H1 (cell line): Measurements from ENCODE around the gene OSCP1. TPM values are rescaled to one million over a fixed set of nuclear protein-coding genes. Genes with fewer than 3 reads are reported as not detected.

Experiments
- CTCF ChIA-PET: fragments of 300-600 bp; sonication (Branson Sonifier 250); formaldehyde crosslinking; loops from one replicate; lab custom pipeline; 2021; ENCODE audit not compliant: partially characterized antibody; lab: Charles Lee
- POLR2A ChIA-PET: fragments of 300-600 bp; sonication (Branson Sonifier 250); formaldehyde crosslinking; loops from one replicate; lab custom pipeline; 2021; ENCODE audit warnings: inconsistent platforms; ENCODE audit not compliant: partially characterized antibody; lab: Charles Lee
- DNase-seq, 2 experiments: peaks; one replicate each; pipeline versions ENCODE4 v3.0.0 to v3.0.0-alpha.2; 2010 to 2022; ENCODE audit warnings: low spot score in 2 of 2, low read depth in 1 of 2, mixed read lengths in 1 of 2
- FAIRE-seq: peaks from 2 replicates; lab custom pipeline; 2011; peaks lifted over from hg19 to GRCh38; lab: Jason Lieb, UNC
- H2AFZ ChIP-seq: 2 replicates; pipeline ENCODE4 v1.8.1; 2012; ENCODE audit warnings: low read length, inconsistent platforms
- H2AK5ac ChIP-seq: 2 replicates; pipeline ENCODE4 v1.6.1; 2013; ENCODE audit warnings: low read depth, low read length
- H2BK120ac ChIP-seq: replicated peaks from 2 replicates; pipeline ENCODE3; 2013; ENCODE audit warnings: low read depth, low read length, inconsistent platforms
- H2BK12ac ChIP-seq: 2 replicates; pipeline ENCODE4 v1.6.1; 2013; ENCODE audit warnings: low read depth, low read length
- H2BK15ac ChIP-seq: 2 replicates; pipeline ENCODE4 v1.6.1; 2013; ENCODE audit warnings: low read length
- H2BK20ac ChIP-seq: 2 replicates; pipeline ENCODE4 v1.6.1; 2013; ENCODE audit warnings: low read length
- H2BK5ac ChIP-seq: 2 replicates; pipeline ENCODE4 v1.6.1; 2013; ENCODE audit warnings: low read depth, low read length
- H3K14ac ChIP-seq: 2 replicates; pipeline ENCODE4 v1.6.1; 2013; ENCODE audit warnings: inconsistent platforms; ENCODE audit not compliant: insufficient read length
- H3K18ac ChIP-seq: 2 replicates; pipeline ENCODE4 v1.6.1; 2013; ENCODE audit warnings: low read length; ENCODE audit errors: extremely low read depth
- H3K23ac ChIP-seq: 2 replicates; pipeline ENCODE4 v1.6.1; 2013; ENCODE audit warnings: inconsistent platforms; ENCODE audit not compliant: insufficient read length
- H3K23me2 ChIP-seq: 2 replicates; pipeline ENCODE4 v1.6.1; 2013; ENCODE audit warnings: low read depth, low read length
- H3K27ac ChIP-seq: 2 replicates; pipeline ENCODE4 v1.6.1; 2011; ENCODE audit warnings: low read depth, low read length, inconsistent platforms
- H3K27me3 ChIP-seq, 4 experiments: replicated peaks in 1 of 4; 1 replicate in 1 of 4; 2 replicates in 3 of 4; pipeline versions ENCODE4 v1.6.1 to v1.8.1; 2011 to 2013; ENCODE audit warnings: low read length in 3 of 4, mild to moderate bottlenecking in 3 of 4, inconsistent platforms in 2 of 4, mixed read lengths in 2 of 4, moderate library complexity in 1 of 4; ENCODE audit not compliant: control insufficient read depth in 3 of 4, insufficient read depth in 3 of 4; ENCODE audit errors: extremely low read depth in 1 of 4
- H3K36me3 ChIP-seq, 4 experiments: 2 replicates each; pipeline versions ENCODE4 v1.6.1 to v1.8.1; 2011 to 2013; ENCODE audit warnings: mild to moderate bottlenecking in 4 of 4, low read length in 3 of 4, moderate library complexity in 2 of 4, control low read depth in 1 of 4, inconsistent platforms in 1 of 4; ENCODE audit not compliant: insufficient read depth in 4 of 4, control insufficient read depth in 2 of 4
- H3K4ac ChIP-seq: replicated peaks from 2 replicates; pipeline ENCODE3; 2013; ENCODE audit warnings: low read length, low read depth, mixed read lengths, inconsistent platforms; ENCODE audit not compliant: insufficient read length
- H3K4me1 ChIP-seq, 4 experiments: replicated peaks in 1 of 4; 1 replicate in 1 of 4; 2 replicates in 3 of 4; pipeline versions ENCODE4 v1.6.1 to v1.8.1; 2011 to 2013; ENCODE audit warnings: low read length in 3 of 4, inconsistent platforms in 2 of 4, mixed read lengths in 1 of 4; ENCODE audit not compliant: insufficient read depth in 4 of 4, control insufficient read depth in 3 of 4
- H3K4me2 ChIP-seq, 2 experiments: 2 replicates each; pipeline versions ENCODE4 v1.6.1 to v1.8.1; 2011 to 2013; ENCODE audit warnings: low read depth in 2 of 2, low read length in 2 of 2, control low read depth in 1 of 2, inconsistent platforms in 1 of 2, mild to moderate bottlenecking in 1 of 2; ENCODE audit not compliant: insufficient read depth in 1 of 2
- H3K4me3 ChIP-seq, 4 experiments: fragments of 200-600, 300-600 bp in 1 of 4; sonication (generic), shearing (Covaris generic), sonication (Bioruptor Twin) in 1 of 4; 2 replicates each; pipeline versions ENCODE4 v1.5.1 to v1.8.1; 2011 to 2016; ENCODE audit warnings: low read length in 4 of 4, low read depth in 3 of 4, control low read depth in 2 of 4, inconsistent platforms in 2 of 4, mild to moderate bottlenecking in 2 of 4, mixed read lengths in 1 of 4, moderate library complexity in 1 of 4; ENCODE audit not compliant: insufficient read depth in 2 of 4; ENCODE audit errors: extremely low read depth in 1 of 4
- H3K56ac ChIP-seq: replicated peaks from 2 replicates; pipeline ENCODE3; 2013; ENCODE audit warnings: low read depth, mild to moderate bottlenecking, mixed read lengths, low read length, inconsistent platforms; ENCODE audit not compliant: insufficient read length
- H3K79me1 ChIP-seq: 2 replicates; pipeline ENCODE4 v1.6.1; 2013; ENCODE audit warnings: low read depth, low read length, control low read depth
- H3K79me2 ChIP-seq, 2 experiments: 2 replicates each; pipeline versions ENCODE4 v1.6.1 to v1.8.1; 2012 to 2013; ENCODE audit warnings: low read length in 2 of 2, mild to moderate bottlenecking in 2 of 2, inconsistent platforms in 1 of 2; ENCODE audit not compliant: insufficient read depth in 2 of 2, control insufficient read depth in 1 of 2
- H3K9ac ChIP-seq, 4 experiments: replicated peaks in 1 of 4; 1 replicate in 1 of 4; 2 replicates in 3 of 4; pipeline versions ENCODE4 v1.6.1 to v1.8.1; 2011 to 2013; ENCODE audit warnings: low read depth in 3 of 4, low read length in 3 of 4, control low read depth in 2 of 4, mild to moderate bottlenecking in 2 of 4, moderate library complexity in 2 of 4, inconsistent platforms in 1 of 4; ENCODE audit errors: extremely low read depth in 1 of 4
- H3K9me3 ChIP-seq, 2 experiments: 2 replicates each; pipeline versions ENCODE4 v1.6.1 to v1.8.1; 2012 to 2013; ENCODE audit warnings: mild to moderate bottlenecking in 2 of 2, moderate library complexity in 2 of 2, control low read depth in 1 of 2, inconsistent platforms in 1 of 2, low read depth in 1 of 2, low read length in 1 of 2, mixed read lengths in 1 of 2; ENCODE audit not compliant: insufficient read depth in 2 of 2
- H4K20me1 ChIP-seq, 2 experiments: replicated peaks in 1 of 2; 2 replicates each; pipeline versions ENCODE3 to v1.8.1; 2011 to 2013; ENCODE audit warnings: inconsistent platforms in 2 of 2, low read length in 2 of 2, mild to moderate bottlenecking in 1 of 2; ENCODE audit not compliant: insufficient read depth in 2 of 2, control insufficient read depth in 1 of 2
- H4K5ac ChIP-seq: 2 replicates; pipeline ENCODE4 v1.6.1; 2013; ENCODE audit warnings: low read length, low read depth, mixed read lengths, inconsistent platforms; ENCODE audit not compliant: insufficient read length
- H4K8ac ChIP-seq: 2 replicates; pipeline ENCODE4 v1.8.0; 2013; ENCODE audit warnings: mild to moderate bottlenecking, moderate library complexity, low read length, inconsistent platforms; ENCODE audit not compliant: insufficient read depth; ENCODE audit errors: extremely low read depth
- H4K91ac ChIP-seq: replicated peaks from 2 replicates; pipeline ENCODE3; 2013; ENCODE audit warnings: low read length, mixed read lengths, inconsistent platforms; ENCODE audit not compliant: insufficient read length
- ATF3 ChIP-seq: IDR thresholded peaks from 2 replicates; pipeline ENCODE4 v1.6.1; 2011; ENCODE audit warnings: low read depth, mild to moderate bottlenecking, low read length; ENCODE audit not compliant: insufficient read depth
- CBX5 ChIP-seq: fragments of 300-800, 300-1000 bp; sonication (generic); IDR thresholded peaks from 2 replicates; pipeline ENCODE4 v1.7.1; 2016; ENCODE audit warnings: antibody characterized with exemption, low read length, low read depth
- CHD2 ChIP-seq: IDR thresholded peaks from 2 replicates; pipeline ENCODE4 v1.6.1; 2012; ENCODE audit warnings: low read length, improper control_type of control experiment
- KDM4A ChIP-seq: IDR thresholded peaks from one replicate; pipeline ENCODE4 v1.7.1; 2012; ENCODE audit warnings: low read depth, mild to moderate bottlenecking, moderate library complexity, low read length, inconsistent platforms; ENCODE audit not compliant: severe bottlenecking
- KDM5A ChIP-seq: fragments of 200-600 bp; IDR thresholded peaks from 2 replicates; pipeline ENCODE4 v1.7.1; 2012; ENCODE audit warnings: mild to moderate bottlenecking, low read length, inconsistent platforms, mixed read lengths
- MAX ChIP-seq: IDR thresholded peaks from 2 replicates; pipeline ENCODE4 v1.6.1; 2012; ENCODE audit warnings: inconsistent platforms
- SAP30 ChIP-seq: fragments of 300-600 bp; sonication (generic); IDR thresholded peaks from 2 replicates; pipeline ENCODE4 v1.7.1; 2012; ENCODE audit warnings: low read length, moderate library complexity, mild to moderate bottlenecking, inconsistent platforms; ENCODE audit not compliant: insufficient read depth, insufficient replicate concordance
- SIN3A ChIP-seq, 2 experiments: IDR thresholded peaks in 1 of 2; conservative IDR thresholded peaks in 1 of 2; 2 replicates each; pipeline ENCODE4 v1.6.1; 2011 to 2012; ENCODE audit warnings: low read length in 2 of 2, improper control_type of control experiment in 1 of 2, low read depth in 1 of 2, mild to moderate bottlenecking in 1 of 2
- ZNF274 ChIP-seq: IDR thresholded peaks from 2 replicates; pipeline ENCODE4 v1.7.0; 2012; ENCODE audit warnings: low read length, borderline replicate concordance; ENCODE audit errors: extremely low read depth
- WGBS, 2 experiments: shearing (Covaris generic) in 1 of 2; methylation state at CpG; one replicate each; pipeline versions ENCODE4 v1.1.6 to v1.1.7; 2013 to 2015; ENCODE audit warnings: low lambda C conversion rate in 2 of 2, mixed read lengths in 2 of 2, inconsistent platforms in 1 of 2, low coverage in 1 of 2, missing lambda C conversion rate in 1 of 2; ENCODE audit not compliant: insufficient replicate concordance in 2 of 2, insufficient coverage in 1 of 2, insufficient read length in 1 of 2; ENCODE audit errors: extremely low coverage in 1 of 2, missing lambda C conversion rate in 1 of 2; 5-methylcytosine and 5-hydroxymethylcytosine counted together
- polyA plus RNA-seq, 7 experiments: library from polyadenylated mRNA; depleted of rRNA in 3 of 7; stranded (reverse) in 5 of 7; unstranded in 2 of 7; fragments of >200 nt in 5 of 7; fragments of 200-250 nt in 2 of 7; gene quantifications; 1 replicate in 5 of 7; 2 replicates in 1 of 7; 4 replicates in 1 of 7; pipeline versions ENCODE4 v1.2.1 to v1.2.3, GENCODE V29; 2011 to 2013; ENCODE audit warnings: missing spikeins in 2 of 7, mixed read lengths in 2 of 7
- total RNA-seq: library from RNA; stranded (reverse); fragmentation: NEBNext Ultra II Directional; extraction: Animal tissue kit (Norgen Biotek cat#: 25700); gene quantifications from 2 replicates; pipeline ENCODE4 v1.2.1, GENCODE V29; 2021

OSCP1 gene
- total and polyA plus RNA-seq, 2 of the 8 experiments (the other 6 are each of a cell fraction or from before 2014, with no cell fraction given): 1.8 to 3.3 TPM

- no peaks in the 10 kb centered on the region for H3K9me3 ChIP-seq
- peak overlapping the region; percentile 96 for H2BK5ac ChIP-seq
- ChIA-PET POLR2A (interaction anchor here (0.7 to 6.2 kb wide), 16 partner anchors 11 to 287 kb away, joined by 3 to 36 read pairs (median 4); partner anchors contain the start of genes EVA1B, MRPS15, OSCP1 and SH3D21), CTCF (interaction anchor here (0.9 to 2.9 kb wide), 16 partner anchors 12 to 252 kb away, joined by 3 to 17 read pairs (median 5); partner anchors contain the start of genes SH3D21 and TRAPPC3)
- peak overlapping the region; percentile 89 for H4K5ac ChIP-seq
- peak overlapping the region; percentile 95 for H3K18ac ChIP-seq
- no peaks in the 10 kb centered on the region for H3K27me3 ChIP-seq
- peak overlapping the region; percentile 47 to 68 (median 58); a peak in 7 of 8 replicates for H3K4me3 ChIP-seq
- H2BK120ac ChIP-seq: no peak overlapping the region
- peaks cover 0 to 12% (median 11%) of the 10 kb centered on the region in 4 experiments; a peak in 5 of 7 replicates for H3K4me1 ChIP-seq
- peak; percentile 84 for FAIRE-seq
- peak overlapping the region; percentile 88; the same call in 1 of the 2 replicates for H4K8ac ChIP-seq
- peak overlapping the region; percentile 62 to 85 for H3K4me2 ChIP-seq
- no peaks in the 10 kb centered on the region for H3K79me1 ChIP-seq
- peaks cover 11% of the 10 kb centered on the region for H3K23me2 ChIP-seq
- H2AK5ac ChIP-seq: peak overlapping the region; percentile 86; the same call in 1 of the 2 replicates
- H3K14ac ChIP-seq: no peak overlapping the region
- peaks cover 0 to 11% of the 10 kb centered on the region in 2 experiments; a peak in 3 of 4 replicates for H3K79me2 ChIP-seq
- peak overlapping the region in 3 of 4 experiments; percentile 61 to 65 (median 62); a peak in 6 of 7 replicates for H3K9ac ChIP-seq
- no peaks in the 10 kb centered on the region for H3K36me3 ChIP-seq
- H3K56ac ChIP-seq: peak overlapping the region; percentile 80
- peak overlapping the region; percentile 74; the same call in 1 of the 2 replicates for H2AFZ ChIP-seq
- H2BK20ac ChIP-seq: no peak overlapping the region
- H3K4ac ChIP-seq: no peak overlapping the region
- H4K91ac ChIP-seq: peak overlapping the region; percentile 94
- 22% methylated on average over 21 of the region's 22 CpGs; no CpG with 5 or more reads in 1 of the 2 experiments for WGBS, 2 experiments
- H3K23ac ChIP-seq: no peak overlapping the region
- DNase-seq: peak; percentile 83 to 93
- peak overlapping the region; percentile 81 for H3K27ac ChIP-seq
- H2BK12ac ChIP-seq: peak overlapping the region; percentile 84; the same call in 1 of the 2 replicates
- H4K20me1 ChIP-seq: no peaks in the 10 kb centered on the region
- H2BK15ac ChIP-seq: peak overlapping the region; percentile 100; the same call in 1 of the 2 replicates
- TF ChIP-seq SAP30 (peak; percentile 76), CBX5 (no peak), KDM5A (no peak), CHD2 (no peak), KDM4A (peak; percentile 43), SIN3A (conservative IDR thresholded peaks at IDR 0.05 in 1 of 2, IDR thresholded peaks at IDR 0.05 in 1 of 2; ENCODE audit: low read depth in 1 of 2, low read length in 2 of 2) (peak; percentile 69 to 78; a peak in 3 of 4 replicates), ZNF274 (no peak), ATF3 (no peak), MAX (peak; percentile 67)
These were observed 49.2 kb downstream of the OSCP1 start for GRCh38 chr1:36400825-36401601.
